Activated CD4-positive, alpha-beta T cell treated with anti-CD3 and anti-CD28 coated beads, Interleukin-2, Interleukin-4, amounts not matched to agents 100 ng/mL and 50 ng/mL, durations not matched to agents 16 hours and 8 hours (primary cell): Measurements from ENCODE around the gene ADH1B.
"Not testable (repeated sequence)": the region's sequence is repeated elsewhere in the genome, so short reads cannot be mapped to it uniquely, and the experiment has no call there.

Experiments
- DNase-seq: peaks from one replicate; pipeline ENCODE4 v3.0.0-alpha.2; 2020; ENCODE audit warnings: low spot score

ADH1B gene

GRCh38 chr4:99321241-99322191, at the start of gene ADH1B:
ADH1B (minus strand) TSS chr4:99321401; CDS start chr4:99321331, 70 bp downstream.
- no peak for DNase-seq

- not testable (repeated sequence) for DNase-seq
Measured at GRCh38 chr4:99367817-99368216, 46.6 kb upstream of the ADH1B start.

- no peak for DNase-seq
Measured at GRCh38 chr4:99366491-99366890, 45.3 kb upstream of the ADH1B start.

GRCh38 chr4:99362768-99363167, 41.6 kb upstream of the ADH1B start:
- DNase-seq: no peak

- no peak for DNase-seq
Measured at GRCh38 chr4:99361899-99362275, 40.7 kb upstream of the ADH1B start.

- DNase-seq: no peak
Measured at GRCh38 chr4:99361268-99361898, 40.2 kb upstream of the ADH1B start.

- DNase-seq: no peak
Measured at GRCh38 chr4:99359480-99360204, 38.4 kb upstream of the ADH1B start.

- no peak for DNase-seq
Measured at GRCh38 chr4:99357948-99358347, 36.7 kb upstream of the ADH1B start.

GRCh38 chr4:99356992-99357391, 35.8 kb upstream of the ADH1B start:
- no peak for DNase-seq

GRCh38 chr4:99356149-99356548, 34.9 kb upstream of the ADH1B start:
- not testable (repeated sequence) for DNase-seq

GRCh38 chr4:99352602-99353537, 31.7 kb upstream of the ADH1B start, which contains the start of gene ADH1C:
ADH1C (minus strand) TSS chr4:99352746; CDS start chr4:99352675, 71 bp downstream.
- DNase-seq: no peak

GRCh38 chr4:99351487-99351886, 30.3 kb upstream of the ADH1B start:
- no peak for DNase-seq

GRCh38 chr4:99349338-99349737, 28.1 kb upstream of the ADH1B start:
- no peak for DNase-seq

GRCh38 chr4:99342624-99343023, 21.4 kb upstream of the ADH1B start:
- DNase-seq: not testable (repeated sequence)

GRCh38 chr4:99341426-99341825, 20.2 kb upstream of the ADH1B start:
- no peak for DNase-seq

- no peak for DNase-seq
Measured at GRCh38 chr4:99339172-99339571, 18.0 kb upstream of the ADH1B start.

- no peak for DNase-seq
Measured at GRCh38 chr4:99336553-99336952, 15.4 kb upstream of the ADH1B start.

GRCh38 chr4:99334880-99335279, 13.7 kb upstream of the ADH1B start:
- DNase-seq: no peak

GRCh38 chr4:99330648-99331047, 9.4 kb upstream of the ADH1B start:
- DNase-seq: no peak

GRCh38 chr4:99329876-99330275, 8.7 kb upstream of the ADH1B start:
- DNase-seq: no peak

- DNase-seq: no peak
Measured at GRCh38 chr4:99324979-99325378, 3.8 kb upstream of the ADH1B start.
